ENCODE results near the gene AHDC1. TPM values are rescaled to one million over a fixed set of nuclear protein-coding genes. Genes with fewer than 3 reads are reported as not detected.
A peak's percentile ranks its signal among the peaks of the same experiment; 100 is the strongest.
"Not testable (repeated sequence)": the region's sequence is repeated elsewhere in the genome, so short reads cannot be mapped to it uniquely, and the experiment has no call there.

AHDC1 gene
- total RNA-seq, 1 donor from 2014 or later = 50.1 TPM

DNA sequence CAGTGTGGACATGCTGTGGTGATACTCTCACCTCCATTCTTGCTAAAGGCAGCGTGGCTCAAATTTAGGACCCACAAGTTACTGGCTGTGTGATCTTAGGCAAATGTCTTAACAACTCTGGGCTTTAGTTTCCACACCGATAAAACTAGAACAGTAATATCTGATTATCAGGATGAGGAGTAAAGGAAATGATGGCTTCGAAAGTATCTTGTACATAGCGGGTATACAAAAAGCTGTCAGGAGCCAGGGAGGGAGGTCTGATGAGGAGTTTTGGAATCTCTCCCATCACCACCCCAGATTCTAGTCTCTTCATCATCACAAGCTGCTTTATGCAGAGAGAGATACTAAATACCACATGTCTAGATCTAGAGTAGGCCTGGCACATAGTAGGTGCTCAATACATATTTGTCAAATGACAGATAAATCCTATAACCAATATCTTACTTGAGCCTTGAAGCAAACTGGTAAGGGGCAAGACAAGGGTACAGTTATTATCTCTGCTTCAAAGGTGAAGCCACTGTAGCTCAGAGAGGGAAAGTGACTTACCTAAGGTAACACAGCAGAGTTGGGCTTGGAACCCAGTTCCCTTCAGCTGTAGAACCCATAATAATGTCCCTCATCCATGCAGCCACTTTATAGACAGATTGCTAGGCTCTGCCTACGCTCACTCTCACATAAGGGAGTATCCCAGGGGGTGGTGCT is 40.6 kb upstream of the AHDC1 start:
- no peak for TF ChIP-seq CTCF (conservative IDR thresholded peaks at IDR 0.05)
- no peak for DNase-seq (ENCODE audit: low read depth, low spot score)
- Mint-ChIP-seq H3K4me3 (no peak overlapping the region), H3K4me1 (peaks cover 8% of the 10 kb centered on the region), H3K36me3 (ENCODE audit: low read depth) (no peaks in the 10 kb centered on the region), H3K9me3 (no peaks in the 10 kb centered on the region), H3K27me3 (ENCODE audit: low read depth) (no peaks in the 10 kb centered on the region), H3K27ac (ENCODE audit: unreplicated experiment) (no peak overlapping the region)

DNA sequence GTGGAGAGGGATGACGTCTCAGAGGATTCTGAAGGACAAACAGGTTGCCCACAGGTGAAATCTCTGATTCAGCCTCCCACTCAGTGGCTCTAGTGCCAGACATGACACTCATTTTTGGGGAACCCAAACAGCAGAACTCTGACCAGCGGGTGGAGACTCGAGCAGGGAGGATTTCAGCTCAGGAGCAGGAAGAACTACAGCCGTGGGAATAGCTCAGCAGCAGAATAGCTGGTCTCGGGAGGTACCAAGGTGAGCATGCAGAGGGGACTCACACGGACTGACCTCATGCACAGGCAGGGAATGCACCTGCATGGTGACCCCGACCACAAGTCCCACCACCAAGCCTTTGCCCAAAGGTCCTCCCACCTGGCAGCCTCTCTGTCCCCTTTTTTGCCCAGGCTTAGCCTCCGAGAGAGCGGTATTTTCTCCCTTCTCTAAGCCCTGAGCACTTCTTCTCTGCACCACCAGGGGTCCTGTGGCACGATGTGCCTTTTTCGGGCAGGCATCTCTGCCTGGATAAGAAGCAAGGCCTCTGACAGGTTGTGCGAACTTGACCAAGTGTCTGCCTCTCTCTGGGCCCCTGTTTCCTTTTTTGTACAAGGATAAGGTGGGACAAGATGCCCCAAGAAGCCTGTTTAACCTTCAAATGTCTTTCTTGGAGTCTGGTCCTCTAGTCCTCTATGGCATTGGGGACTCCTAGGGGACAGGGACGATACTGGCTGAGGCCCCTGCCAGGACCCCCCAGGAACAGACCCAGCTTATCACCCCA is 39.8 kb upstream of the AHDC1 start:
- no peak overlapping the region for H3K4me3 Mint-ChIP-seq
- peak; percentile 80 for TF ChIP-seq CTCF (conservative IDR thresholded peaks at IDR 0.05)
- peak; percentile 60 for DNase-seq (ENCODE audit: low read depth, low spot score)
- no peak overlapping the region for H3K27ac Mint-ChIP-seq (ENCODE audit: unreplicated experiment)
- H3K27me3 Mint-ChIP-seq (ENCODE audit: low read depth) = no peaks in the 10 kb centered on the region
- peaks cover 8% of the 10 kb centered on the region for H3K4me1 Mint-ChIP-seq
- H3K36me3 Mint-ChIP-seq (ENCODE audit: low read depth) = no peaks in the 10 kb centered on the region
- H3K9me3 Mint-ChIP-seq = no peaks in the 10 kb centered on the region

DNA sequence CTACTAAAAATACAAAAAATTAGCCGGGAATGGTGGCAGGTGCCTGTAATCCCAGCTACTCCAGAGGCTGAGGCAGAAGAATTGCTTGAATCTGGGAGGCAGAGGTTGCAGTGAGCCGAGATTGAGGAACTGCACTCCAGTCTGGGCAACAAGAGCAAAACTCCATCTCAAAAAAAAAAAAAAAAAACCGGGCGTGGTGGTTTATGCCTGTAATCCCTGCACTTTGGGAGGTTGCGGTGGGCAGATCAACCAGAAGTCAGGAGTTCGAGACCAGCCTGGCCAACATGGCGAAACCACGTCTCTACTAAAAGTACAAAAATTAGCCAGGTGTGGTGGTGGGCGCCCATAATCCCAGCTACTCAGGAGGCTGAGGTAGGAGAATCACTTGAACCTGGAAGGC is 36.6 kb upstream of the AHDC1 start:
- H3K4me1 Mint-ChIP-seq = peaks cover 19% of the 10 kb centered on the region
- not testable (repeated sequence) for H3K9me3 Mint-ChIP-seq; H3K36me3 Mint-ChIP-seq (ENCODE audit: low read depth)

GRCh38 chr1:27638805-27639204 is 34.9 kb upstream of the AHDC1 start:
- peaks cover 17% of the 10 kb centered on the region for H3K4me1 Mint-ChIP-seq
- TF ChIP-seq CTCF (conservative IDR thresholded peaks at IDR 0.05) = no peak
- H3K27me3 Mint-ChIP-seq (ENCODE audit: low read depth) = peaks cover 10% of the 10 kb centered on the region
- no peak overlapping the region for H3K27ac Mint-ChIP-seq (ENCODE audit: unreplicated experiment)
- H3K36me3 Mint-ChIP-seq (ENCODE audit: low read depth) = no peaks in the 10 kb centered on the region
- no peak for DNase-seq (ENCODE audit: low read depth, low spot score)
- H3K9me3 Mint-ChIP-seq = no peaks in the 10 kb centered on the region
- no peak overlapping the region for H3K4me3 Mint-ChIP-seq

More for the DNA sequence above, 36.6 kb upstream of the AHDC1 start:
- not testable (repeated sequence) for H3K27me3 Mint-ChIP-seq (ENCODE audit: low read depth); H3K4me3 Mint-ChIP-seq; DNase-seq (ENCODE audit: low read depth, low spot score); H3K27ac Mint-ChIP-seq (ENCODE audit: unreplicated experiment)

- no peak for DNase-seq (ENCODE audit: low read depth, low spot score)
- Mint-ChIP-seq H3K27me3 (ENCODE audit: low read depth) (peaks cover 15% of the 10 kb centered on the region), H3K4me1 (peaks cover 20% of the 10 kb centered on the region), H3K9me3 (no peaks in the 10 kb centered on the region), H3K4me3 (no peak overlapping the region), H3K36me3 (ENCODE audit: low read depth) (no peaks in the 10 kb centered on the region), H3K27ac (ENCODE audit: unreplicated experiment) (no peak overlapping the region)
- no peak for TF ChIP-seq CTCF (conservative IDR thresholded peaks at IDR 0.05)
These were observed 34.2 kb upstream of the AHDC1 start for GRCh38 chr1:27638047-27638734.

Data from neural crest cell (in vitro differentiated cells).